Thyroid gland (tissue), 4 donors: ENCODE measurements around the gene TBC1D4.

Experiments
- CTCF ChIP-seq, 6 experiments: fragments of 200-600 bp in 3 of 6; fragments of 450-650 bp in 3 of 6; sonication (generic) in 3 of 6; IDR thresholded peaks; one replicate each; pipeline ENCODE4 v1.5.1; 2016 to 2019; ENCODE audit warnings: antibody characterized with exemption in 6 of 6, mild to moderate bottlenecking in 2 of 6, inconsistent platforms in 1 of 6, moderate library complexity in 1 of 6
- POLR2A ChIP-seq, 2 donors: fragments of 450-650 bp; IDR thresholded peaks; one replicate each; pipeline ENCODE4 v1.6.1; 2017; ENCODE audit warnings: antibody characterized with exemption in 2 of 2, mild to moderate bottlenecking in 2 of 2, moderate library complexity in 1 of 2

GRCh38 chr13:75285310-75285709 is 196.7 kb downstream of the TBC1D4 start:
- TF ChIP-seq POLR2A (IDR thresholded peaks at IDR 0.05) (no peak), CTCF (IDR thresholded peaks at IDR 0.05) (no peak)
